ENCODE results near the gene WNT10A.
A peak's percentile ranks its signal among the peaks of the same experiment; 100 is the strongest.

The WNT10A gene

DNA sequence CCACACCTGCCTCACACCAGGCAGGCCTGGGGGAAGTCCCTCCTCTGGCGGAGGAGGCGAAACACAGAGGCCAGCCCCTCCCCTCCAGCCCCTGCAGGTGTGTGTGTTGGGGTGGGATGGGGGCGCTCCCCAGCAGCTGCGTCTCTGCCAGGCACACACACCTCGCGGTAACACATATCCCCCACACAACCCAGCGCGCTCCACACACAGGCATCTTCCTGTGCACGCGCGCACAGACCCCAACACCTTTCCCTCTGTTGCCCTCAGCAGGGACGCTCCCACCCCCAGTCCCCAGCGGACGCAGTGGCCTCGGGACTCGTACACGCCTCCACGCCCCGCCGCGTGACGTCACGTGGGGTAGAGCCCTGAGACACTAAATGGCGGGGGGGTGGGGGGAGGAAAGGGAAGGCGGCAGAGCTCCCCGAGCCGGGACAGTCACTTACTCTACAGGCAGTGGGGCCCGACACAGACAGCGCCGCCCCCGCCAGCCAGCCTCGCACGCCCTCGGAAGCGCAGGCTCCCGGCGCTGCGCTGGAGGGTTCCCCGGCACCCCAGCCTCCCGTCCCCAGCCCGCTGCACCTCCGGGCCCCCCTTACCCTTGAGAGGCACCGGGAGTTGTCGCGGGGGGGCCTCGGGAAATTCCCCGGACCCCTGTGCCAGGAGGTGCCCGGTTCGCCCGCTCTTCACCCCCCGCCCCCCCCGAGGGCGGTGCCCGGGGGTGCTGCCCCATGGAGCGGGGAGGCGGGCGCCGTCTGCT is at the start of gene WNT10A:
TSS of gene WNT10A (plus strand) at position 751 of the 757 bp plus-strand sequence. CDS start 144 bp downstream, outside the sequence.
- TF ChIP-seq, protein P1, sequence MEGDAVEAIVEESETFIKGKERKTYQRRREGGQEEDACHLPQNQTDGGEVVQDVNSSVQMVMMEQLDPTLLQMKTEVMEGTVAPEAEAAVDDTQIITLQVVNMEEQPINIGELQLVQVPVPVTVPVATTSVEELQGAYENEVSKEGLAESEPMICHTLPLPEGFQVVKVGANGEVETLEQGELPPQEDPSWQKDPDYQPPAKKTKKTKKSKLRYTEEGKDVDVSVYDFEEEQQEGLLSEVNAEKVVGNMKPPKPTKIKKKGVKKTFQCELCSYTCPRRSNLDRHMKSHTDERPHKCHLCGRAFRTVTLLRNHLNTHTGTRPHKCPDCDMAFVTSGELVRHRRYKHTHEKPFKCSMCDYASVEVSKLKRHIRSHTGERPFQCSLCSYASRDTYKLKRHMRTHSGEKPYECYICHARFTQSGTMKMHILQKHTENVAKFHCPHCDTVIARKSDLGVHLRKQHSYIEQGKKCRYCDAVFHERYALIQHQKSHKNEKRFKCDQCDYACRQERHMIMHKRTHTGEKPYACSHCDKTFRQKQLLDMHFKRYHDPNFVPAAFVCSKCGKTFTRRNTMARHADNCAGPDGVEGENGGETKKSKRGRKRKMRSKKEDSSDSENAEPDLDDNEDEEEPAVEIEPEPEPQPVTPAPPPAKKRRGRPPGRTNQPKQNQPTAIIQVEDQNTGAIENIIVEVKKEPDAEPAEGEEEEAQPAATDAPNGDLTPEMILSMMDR (IDR thresholded peaks at IDR 0.05): no peak
- Histone ChIP-seq H3K4me3 (peak within 1 kb of the TSS; percentile 64), H3K27ac (no peak within 1 kb of the TSS)
- DNase-seq (ENCODE audit: low spot score): no peak

DNA sequence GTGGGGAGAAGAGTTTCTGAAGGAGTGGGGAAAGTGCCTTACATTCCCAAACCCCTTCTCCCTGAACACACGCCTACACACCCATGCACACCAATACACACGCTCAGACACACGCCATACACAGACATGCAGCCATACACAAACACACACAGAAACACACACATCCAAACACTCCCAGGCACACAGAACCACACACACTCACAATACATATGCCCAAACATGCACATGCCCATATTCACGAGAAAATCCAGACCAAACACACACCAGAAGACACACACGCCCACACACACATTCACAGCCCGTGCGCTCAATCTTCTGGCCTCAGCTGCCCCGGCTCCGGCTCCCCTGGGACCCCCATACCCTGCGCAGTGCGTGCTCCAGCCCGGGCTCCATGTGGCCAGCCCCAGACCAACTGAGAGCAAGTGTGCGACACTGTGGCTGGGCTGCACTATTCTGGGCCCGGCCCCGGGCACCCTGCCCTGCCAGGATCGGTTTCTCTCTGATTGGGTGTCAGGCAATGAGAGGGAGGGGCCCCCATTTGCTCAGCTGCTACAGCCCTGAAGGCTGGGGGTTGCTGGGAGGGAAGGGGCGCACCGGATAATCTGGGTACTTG is 49.2 kb upstream of the WNT10A start, which contains the start of gene PRKAG3:
TSS of gene PRKAG3 (minus strand) at position 426 of the 613 bp plus-strand sequence.
- TF ChIP-seq, protein P1 (IDR thresholded peaks at IDR 0.05): no peak

DNA sequence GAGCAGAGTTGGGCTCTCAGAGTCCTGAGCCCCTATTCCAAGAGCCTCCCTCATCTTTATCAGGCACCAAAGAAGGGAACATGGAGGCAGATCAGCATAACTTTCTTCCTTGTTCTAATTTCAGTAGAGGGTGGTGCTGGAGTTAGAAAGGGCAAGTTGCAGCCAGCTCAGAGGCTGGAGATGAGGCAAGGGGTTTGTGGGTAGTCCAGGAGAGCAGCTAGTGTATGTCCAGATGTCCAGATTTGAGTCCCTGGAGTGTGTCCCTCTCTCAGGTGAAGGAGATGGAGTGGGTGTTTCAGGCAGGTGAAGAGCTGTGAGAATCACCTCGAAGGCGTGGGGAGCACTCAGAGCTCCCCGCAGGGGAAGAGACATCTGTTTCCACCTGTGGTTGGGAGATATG is 48.6 kb upstream of the WNT10A start:
- no peak overlapping the region for H3K4me3 ChIP-seq
- no peak for DNase-seq (ENCODE audit: low spot score)
- TF ChIP-seq, protein P1 (IDR thresholded peaks at IDR 0.05): no peak
- H3K27ac ChIP-seq: peak overlapping the region; percentile 33 to 82

More for the DNA sequence above, 49.2 kb upstream of the WNT10A start, which contains the start of gene PRKAG3:
- peak within 1 kb of the TSS; percentile 33 to 82 for H3K27ac ChIP-seq
- H3K4me3 ChIP-seq: no peak within 1 kb of the TSS
- DNase-seq (ENCODE audit: low spot score): no peak

DNA sequence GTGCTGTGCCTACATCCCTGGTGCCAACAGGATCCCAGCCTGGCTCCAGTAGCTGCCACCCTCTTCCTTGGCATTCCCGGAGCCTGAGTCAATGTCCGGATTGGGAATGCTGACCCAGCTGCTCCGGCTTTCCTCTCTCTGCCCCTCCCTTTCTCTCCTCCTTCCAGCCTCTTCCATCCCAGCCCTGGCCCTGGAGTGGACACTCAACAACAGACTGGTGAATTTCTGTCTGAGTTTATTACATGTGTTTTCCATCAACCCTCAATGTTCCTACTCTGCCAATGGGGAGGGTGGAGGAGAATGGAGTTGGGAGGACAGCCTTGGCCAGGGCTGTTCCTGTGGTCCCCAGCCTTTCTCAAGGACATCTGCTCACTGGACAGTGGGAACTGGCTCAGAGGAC is 48.1 kb upstream of the WNT10A start:
- DNase-seq (ENCODE audit: low spot score): no peak
- Histone ChIP-seq H3K27ac (peak overlapping the region; percentile 33 to 82), H3K4me3 (no peak overlapping the region)
- TF ChIP-seq, protein P1 (IDR thresholded peaks at IDR 0.05): no peak

DNA sequence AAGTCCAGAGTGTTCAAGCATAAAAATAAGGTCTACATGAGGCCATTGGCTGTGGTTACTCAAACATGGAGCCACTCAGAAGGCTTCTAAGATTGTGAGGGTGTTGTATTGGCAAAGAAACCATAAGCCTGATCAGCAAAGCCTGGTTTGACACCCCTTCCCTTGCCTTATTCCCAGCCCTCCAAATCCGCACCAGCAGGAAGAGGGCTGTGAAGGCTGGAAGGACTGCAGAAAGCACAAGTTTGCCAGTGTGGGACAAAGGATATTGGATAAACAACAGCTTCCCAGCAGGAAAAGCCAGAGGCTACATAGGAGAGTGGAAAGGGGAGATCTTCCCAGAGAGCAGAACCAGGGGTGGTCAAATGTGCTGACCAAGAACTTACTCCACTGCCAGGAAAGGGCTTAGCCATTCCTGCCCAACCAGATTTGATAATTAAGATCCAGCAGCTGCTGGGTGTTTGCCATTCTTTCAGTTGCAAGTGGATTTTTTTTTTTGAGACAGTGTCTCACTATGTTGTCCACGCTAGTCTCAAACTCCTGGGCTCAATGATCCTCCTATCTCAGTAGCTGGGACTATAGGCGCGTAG is 47.5 kb upstream of the WNT10A start:
- no peak overlapping the region for H3K4me3 ChIP-seq
- no peak for DNase-seq (ENCODE audit: low spot score)
- TF ChIP-seq, protein P1 (IDR thresholded peaks at IDR 0.05): no peak
- peak overlapping the region; percentile 33 to 82 for H3K27ac ChIP-seq

DNA sequence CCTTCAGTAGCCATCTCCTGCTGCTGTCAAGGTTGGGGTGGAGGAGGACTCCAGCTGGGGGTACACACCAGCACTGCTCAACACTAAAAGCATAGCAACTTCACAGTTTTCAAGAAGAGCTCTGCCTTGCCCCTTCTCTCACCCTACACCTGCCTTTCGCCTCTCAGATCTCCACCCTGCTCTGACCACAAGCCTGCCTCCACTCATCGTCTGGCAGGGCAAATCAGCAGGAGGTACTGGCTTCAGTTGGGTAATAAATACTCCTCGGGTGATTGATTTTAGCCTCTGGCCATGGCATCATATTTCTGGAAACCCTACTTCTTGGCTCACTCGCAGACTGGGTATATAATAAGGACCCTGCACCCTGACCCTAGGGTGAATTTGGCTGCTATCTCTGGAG is 46.0 kb upstream of the WNT10A start:
- Histone ChIP-seq H3K4me3 (no peak overlapping the region), H3K27ac (no peak overlapping the region)
- peak; percentile 54 for DNase-seq (ENCODE audit: low spot score)
- TF ChIP-seq, protein P1 (IDR thresholded peaks at IDR 0.05): no peak

Data from coronary artery (tissue), 2 donors.